Osteocyte (in vitro differentiated cells): Measurements from ENCODE around the gene MACO1. TPM values are rescaled to one million over a fixed set of nuclear protein-coding genes. Genes with fewer than 3 reads are reported as not detected.
"Not testable (repeated sequence)": the region's sequence is repeated elsewhere in the genome, so short reads cannot be mapped to it uniquely, and the experiment has no call there.

Experiments used
- DNase-seq: peaks from one replicate; pipeline ENCODE4 v3.0.0; 2021; ENCODE audit warnings: mixed read lengths; ENCODE audit not compliant: unreplicated experiment; ENCODE audit errors: extremely low spot score
- H3K27ac Mint-ChIP-seq: one replicate; pipeline ENCODE4 v1.8.0; 2021; ENCODE audit warnings: mild to moderate bottlenecking, mixed read lengths; ENCODE audit not compliant: unreplicated experiment
- H3K27me3 Mint-ChIP-seq: one replicate; pipeline ENCODE4 v1.8.0; 2021; ENCODE audit warnings: mixed read lengths; ENCODE audit not compliant: unreplicated experiment
- H3K36me3 Mint-ChIP-seq: one replicate; pipeline ENCODE4 v1.8.0; 2021; ENCODE audit warnings: mixed read lengths; ENCODE audit not compliant: unreplicated experiment
- H3K4me1 Mint-ChIP-seq: one replicate; pipeline ENCODE4 v1.8.0; 2021; ENCODE audit warnings: mixed read lengths; ENCODE audit not compliant: unreplicated experiment
- H3K4me3 Mint-ChIP-seq: one replicate; pipeline ENCODE4 v1.8.0; 2021; ENCODE audit warnings: mild to moderate bottlenecking, moderate library complexity, mixed read lengths; ENCODE audit not compliant: unreplicated experiment
- H3K9me3 Mint-ChIP-seq: one replicate; pipeline ENCODE4 v1.8.0; 2021; ENCODE audit warnings: mixed read lengths; ENCODE audit not compliant: unreplicated experiment
- total RNA-seq: library from RNA; stranded (reverse); gene quantifications from 2 replicates; pipeline ENCODE4 v1.2.1, GENCODE V29; 2021
- TF ChIP-seq, protein P1 (sequence below): fragments of 200-600 bp; sonication (generic); IDR thresholded peaks from 2 replicates; pipeline ENCODE4 v1.5.0; 2021; ENCODE audit warnings: antibody characterized with exemption, mild to moderate bottlenecking, moderate library complexity

The MACO1 gene
- total RNA-seq, 1 donor from 2014 or later = 30.7 TPM

DNA sequence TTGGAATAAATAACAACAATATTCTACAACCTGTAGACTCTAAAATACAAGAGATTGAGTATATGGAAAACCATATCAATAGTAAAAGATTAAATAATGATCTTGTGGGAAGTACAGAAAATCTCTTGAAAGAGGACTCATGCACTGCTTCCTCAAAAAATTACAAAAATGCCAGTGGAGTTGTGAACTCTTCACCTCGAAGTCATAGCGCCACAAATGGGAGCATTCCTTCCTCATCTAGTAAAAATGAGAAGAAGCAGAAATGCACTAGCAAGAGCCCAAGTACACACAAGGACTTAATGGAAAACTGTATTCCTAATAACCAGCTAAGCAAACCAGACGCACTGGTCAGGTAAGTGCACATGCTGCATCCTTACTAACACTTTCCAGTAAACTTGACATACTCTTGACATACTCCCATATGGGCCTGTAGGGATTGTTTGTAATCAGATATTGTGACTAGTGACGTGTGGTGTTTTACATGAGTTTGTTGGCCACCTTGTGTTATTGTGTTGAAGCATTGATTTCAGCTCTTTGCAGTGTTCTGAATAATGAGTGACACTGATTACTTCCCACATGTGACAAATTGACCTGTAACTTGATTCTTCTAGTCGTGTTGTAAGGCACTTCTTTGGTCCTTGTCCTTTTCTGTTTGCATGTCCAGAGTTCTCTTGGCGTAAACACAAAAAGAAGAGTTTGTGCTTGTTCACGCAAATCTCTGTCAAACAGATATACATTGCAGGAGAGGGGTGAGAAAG lies 28.0 kb downstream of the MACO1 start:
- H3K9me3 Mint-ChIP-seq = no peaks in the 10 kb centered on the region

GRCh38 chr1:25460020-25460419 lies 29.3 kb downstream of the MACO1 start:
- no peak overlapping the region for H3K4me3 Mint-ChIP-seq
- TF ChIP-seq, protein P1, sequence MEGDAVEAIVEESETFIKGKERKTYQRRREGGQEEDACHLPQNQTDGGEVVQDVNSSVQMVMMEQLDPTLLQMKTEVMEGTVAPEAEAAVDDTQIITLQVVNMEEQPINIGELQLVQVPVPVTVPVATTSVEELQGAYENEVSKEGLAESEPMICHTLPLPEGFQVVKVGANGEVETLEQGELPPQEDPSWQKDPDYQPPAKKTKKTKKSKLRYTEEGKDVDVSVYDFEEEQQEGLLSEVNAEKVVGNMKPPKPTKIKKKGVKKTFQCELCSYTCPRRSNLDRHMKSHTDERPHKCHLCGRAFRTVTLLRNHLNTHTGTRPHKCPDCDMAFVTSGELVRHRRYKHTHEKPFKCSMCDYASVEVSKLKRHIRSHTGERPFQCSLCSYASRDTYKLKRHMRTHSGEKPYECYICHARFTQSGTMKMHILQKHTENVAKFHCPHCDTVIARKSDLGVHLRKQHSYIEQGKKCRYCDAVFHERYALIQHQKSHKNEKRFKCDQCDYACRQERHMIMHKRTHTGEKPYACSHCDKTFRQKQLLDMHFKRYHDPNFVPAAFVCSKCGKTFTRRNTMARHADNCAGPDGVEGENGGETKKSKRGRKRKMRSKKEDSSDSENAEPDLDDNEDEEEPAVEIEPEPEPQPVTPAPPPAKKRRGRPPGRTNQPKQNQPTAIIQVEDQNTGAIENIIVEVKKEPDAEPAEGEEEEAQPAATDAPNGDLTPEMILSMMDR = no peak
- DNase-seq = no peak
- H3K4me1 Mint-ChIP-seq = peaks cover 9% of the 10 kb centered on the region
- peaks cover 43% of the 10 kb centered on the region for H3K36me3 Mint-ChIP-seq
- no peak overlapping the region for H3K27ac Mint-ChIP-seq
- H3K27me3 Mint-ChIP-seq = no peaks in the 10 kb centered on the region
- no peaks in the 10 kb centered on the region for H3K9me3 Mint-ChIP-seq

More for the DNA sequence above, 28.0 kb downstream of the MACO1 start:
- peaks cover 9% of the 10 kb centered on the region for H3K4me1 Mint-ChIP-seq
- TF ChIP-seq, protein P1 = no peak
- no peak overlapping the region for H3K4me3 Mint-ChIP-seq
- no peaks in the 10 kb centered on the region for H3K27me3 Mint-ChIP-seq
- no peak overlapping the region for H3K27ac Mint-ChIP-seq
- DNase-seq = no peak
- peaks cover 39% of the 10 kb centered on the region for H3K36me3 Mint-ChIP-seq

DNA sequence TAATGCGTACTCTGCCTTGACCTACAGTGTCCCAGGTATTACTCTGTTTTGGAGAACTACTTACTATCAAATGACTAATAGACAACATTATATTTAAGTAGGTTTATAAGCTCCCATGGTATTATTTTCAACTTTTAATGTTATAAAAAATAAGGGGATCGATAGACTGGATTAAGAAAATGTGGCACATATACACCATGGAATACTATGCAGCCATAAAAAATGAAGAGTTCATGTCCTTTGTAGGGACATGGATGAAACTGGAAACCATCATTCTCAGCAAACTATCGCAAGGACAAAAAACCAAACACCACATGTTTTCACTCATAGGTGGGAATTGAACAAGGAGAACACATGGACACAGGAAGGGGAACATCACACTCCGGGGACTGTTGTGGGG lies 30.1 kb downstream of the MACO1 start:
- H3K9me3 Mint-ChIP-seq, H3K27ac Mint-ChIP-seq, H3K4me3 Mint-ChIP-seq, DNase-seq, H3K27me3 Mint-ChIP-seq, H3K4me1 Mint-ChIP-seq: not testable (repeated sequence)
- peaks cover 39% of the 10 kb centered on the region for H3K36me3 Mint-ChIP-seq

GRCh38 chr1:25461849-25462248 lies 31.2 kb downstream of the MACO1 start:
- H3K4me1 Mint-ChIP-seq = peaks cover 9% of the 10 kb centered on the region
- TF ChIP-seq, protein P1 = no peak
- no peak for DNase-seq
- H3K27ac Mint-ChIP-seq = no peak overlapping the region
- no peak overlapping the region for H3K4me3 Mint-ChIP-seq
- H3K9me3 Mint-ChIP-seq = no peaks in the 10 kb centered on the region
- no peaks in the 10 kb centered on the region for H3K27me3 Mint-ChIP-seq
- peaks cover 33% of the 10 kb centered on the region for H3K36me3 Mint-ChIP-seq

DNA sequence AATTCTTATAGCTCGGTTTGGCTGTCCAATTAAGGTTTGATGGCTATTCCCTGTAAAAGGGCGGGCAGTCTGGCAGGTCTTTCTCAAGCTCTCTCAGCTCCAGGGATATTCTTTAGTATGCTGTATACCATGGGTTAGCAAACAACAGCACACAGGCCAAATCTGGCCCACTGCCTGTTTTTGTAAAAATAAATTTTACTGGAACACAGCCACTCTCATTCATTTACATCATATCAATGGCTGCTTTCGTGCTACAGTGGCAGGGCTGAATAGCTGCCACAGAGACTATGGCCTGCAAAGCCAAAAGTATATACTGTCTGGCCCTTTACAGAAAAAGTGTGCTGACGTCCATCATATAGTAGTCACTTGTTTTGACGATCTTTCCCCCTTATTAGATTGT lies 32.0 kb downstream of the MACO1 start:
- no peak overlapping the region for H3K27ac Mint-ChIP-seq
- no peaks in the 10 kb centered on the region for H3K27me3 Mint-ChIP-seq
- DNase-seq = no peak
- TF ChIP-seq, protein P1 = no peak
- H3K9me3 Mint-ChIP-seq = no peaks in the 10 kb centered on the region
- H3K36me3 Mint-ChIP-seq = peaks cover 32% of the 10 kb centered on the region
- H3K4me3 Mint-ChIP-seq = no peak overlapping the region
- H3K4me1 Mint-ChIP-seq = peaks cover 9% of the 10 kb centered on the region
